KMS-11 (cell line): ENCODE data around the gene ILF2.

ENCODE experiments used
- H2AFZ ChIP-seq: fragments of 200-600 bp; sonication (generic); 2 replicates; pipeline ENCODE4 v1.6.1; 2016; ENCODE audit warnings: antibody characterized with exemption, mixed run types, low read depth
- H3K27ac ChIP-seq: fragments of 200-600 bp; sonication (generic); 2 replicates; pipeline ENCODE4 v1.6.1; 2016; ENCODE audit warnings: mild to moderate bottlenecking, mixed run types
- H3K27me3 ChIP-seq: fragments of 200-600 bp; sonication (generic); 2 replicates; pipeline ENCODE4 v1.6.1; 2017; ENCODE audit warnings: mild to moderate bottlenecking, low read depth, mixed run types, moderate library complexity; ENCODE audit not compliant: insufficient read depth
- H3K36me3 ChIP-seq: fragments of 200-600 bp; sonication (generic); 2 replicates; pipeline ENCODE4 v1.6.1; 2017; ENCODE audit warnings: mild to moderate bottlenecking, mixed run types; ENCODE audit not compliant: insufficient read depth
- H3K4me1 ChIP-seq: fragments of 200-600 bp; sonication (generic); 2 replicates; pipeline ENCODE4 v1.6.1; 2016; ENCODE audit warnings: mild to moderate bottlenecking, low read depth, mixed run types; ENCODE audit not compliant: poor library complexity, severe bottlenecking
- H3K4me2 ChIP-seq: fragments of 200-600 bp; sonication (generic); 2 replicates; pipeline ENCODE4 v1.7.0; 2016; ENCODE audit warnings: mild to moderate bottlenecking, mixed run types
- H3K4me3 ChIP-seq: fragments of 200-600 bp; sonication (generic); IDR thresholded peaks from 2 replicates; pipeline ENCODE4 v1.6.1; 2017; ENCODE audit warnings: low read depth, low read length, mixed read lengths; ENCODE audit not compliant: insufficient read depth
- H3K79me2 ChIP-seq: fragments of 200-600 bp; sonication (generic); 2 replicates; pipeline ENCODE4 v1.6.1; 2016; ENCODE audit warnings: low read depth, mixed run types; ENCODE audit not compliant: insufficient read depth
- H3K9ac ChIP-seq: fragments of 200-600 bp; sonication (generic); 2 replicates; pipeline ENCODE4 v1.6.1; 2016; ENCODE audit warnings: mild to moderate bottlenecking, mixed run types
- H4K20me1 ChIP-seq: fragments of 200-600 bp; sonication (generic); 2 replicates; pipeline ENCODE4 v1.6.1; 2016; ENCODE audit warnings: mild to moderate bottlenecking, mixed run types; ENCODE audit not compliant: insufficient read depth
- CTCF ChIP-seq: fragments of 200-600 bp; sonication (generic); conservative IDR thresholded peaks from 2 replicates; pipeline ENCODE4 v1.6.1; 2017; ENCODE audit warnings: low read depth, mild to moderate bottlenecking, antibody characterized with exemption, low read length, moderate library complexity, mixed read lengths

Gene ILF2

GRCh38 chr1:153631047-153632022 lies 39.5 kb downstream of the ILF2 start:
- Histone ChIP-seq H3K4me1 (peaks cover 22% of the 10 kb centered on the region), H3K9ac (no peak overlapping the region)

GRCh38 chr1:153630384-153630783 lies 40.4 kb downstream of the ILF2 start:
- Histone ChIP-seq H3K4me1 (peaks cover 12% of the 10 kb centered on the region), H3K4me2 (no peak overlapping the region), H3K4me3 (no peak overlapping the region), H3K9ac (no peak overlapping the region), H2AFZ (no peak overlapping the region), H4K20me1 (no peaks in the 10 kb centered on the region), H3K79me2 (peaks cover 13% of the 10 kb centered on the region), H3K27me3 (no peaks in the 10 kb centered on the region), H3K36me3 (no peaks in the 10 kb centered on the region), H3K27ac (no peak overlapping the region)
- no peak for TF ChIP-seq CTCF

More at GRCh38 chr1:153631047-153632022, 39.5 kb downstream of the ILF2 start:
- H3K79me2 ChIP-seq = peaks cover 22% of the 10 kb centered on the region
- peaks cover 7% of the 10 kb centered on the region; the same call in 1 of the 2 replicates for H3K36me3 ChIP-seq
- H3K27ac ChIP-seq = no peak overlapping the region
- H3K4me3 ChIP-seq = no peak overlapping the region
- H3K27me3 ChIP-seq = no peaks in the 10 kb centered on the region
- TF ChIP-seq CTCF = no peak
- H4K20me1 ChIP-seq = no peaks in the 10 kb centered on the region
- no peak overlapping the region for H3K4me2 ChIP-seq
- no peak overlapping the region for H2AFZ ChIP-seq

GRCh38 chr1:153629971-153630370 lies 40.8 kb downstream of the ILF2 start:
- TF ChIP-seq CTCF = no peak
- H4K20me1 ChIP-seq = no peaks in the 10 kb centered on the region
- no peak overlapping the region for H2AFZ ChIP-seq
- no peak overlapping the region for H3K4me2 ChIP-seq
- no peaks in the 10 kb centered on the region for H3K36me3 ChIP-seq
- H3K79me2 ChIP-seq = peaks cover 8% of the 10 kb centered on the region
- no peak overlapping the region for H3K27ac ChIP-seq
- no peaks in the 10 kb centered on the region for H3K27me3 ChIP-seq
- H3K4me3 ChIP-seq = no peak overlapping the region
- H3K9ac ChIP-seq = no peak overlapping the region
- peaks cover 8% of the 10 kb centered on the region for H3K4me1 ChIP-seq

- no peaks in the 10 kb centered on the region for H3K36me3 ChIP-seq
- peaks cover 7% of the 10 kb centered on the region for H3K4me1 ChIP-seq
- H3K4me3 ChIP-seq = no peak overlapping the region
- no peak for TF ChIP-seq CTCF
- H3K79me2 ChIP-seq = peaks cover 2% of the 10 kb centered on the region; the same call in 1 of the 2 replicates
- H4K20me1 ChIP-seq = no peaks in the 10 kb centered on the region
- no peaks in the 10 kb centered on the region for H3K27me3 ChIP-seq
- no peak overlapping the region for H3K9ac ChIP-seq
- H3K27ac ChIP-seq = no peak overlapping the region
- H3K4me2 ChIP-seq = no peak overlapping the region
- no peak overlapping the region for H2AFZ ChIP-seq
Measured at GRCh38 chr1:153629343-153629665, 41.5 kb downstream of the ILF2 start.
